Measurements from ENCODE around the gene CYLC1.

Gene CYLC1

GRCh38 chrX:83860846-83861245 is at the start of gene CYLC1:
Gene CYLC1, plus strand, starts transcription at chrX:83861146. Its CDS starts 37 bp downstream, at chrX:83861183.
- no peak for DNase-seq (ENCODE audit: low read depth in 2 of 2)

- DNase-seq (ENCODE audit: low read depth in 2 of 2) = no peak
Observed at GRCh38 chrX:83819304-83819703, 41.6 kb upstream of the CYLC1 start.

GRCh38 chrX:83829874-83830273 is 31.1 kb upstream of the CYLC1 start:
- no peak for DNase-seq (ENCODE audit: low read depth in 2 of 2)

GRCh38 chrX:83845397-83845796 is 15.5 kb upstream of the CYLC1 start:
- DNase-seq (ENCODE audit: low read depth in 2 of 2) = no peak

- DNase-seq (ENCODE audit: low read depth in 2 of 2) = no peak
Observed at GRCh38 chrX:83847339-83847738, 13.6 kb upstream of the CYLC1 start.

GRCh38 chrX:83888585-83888984 is 27.6 kb downstream of the CYLC1 start:
- no peak for DNase-seq (ENCODE audit: low read depth in 2 of 2)

- DNase-seq (ENCODE audit: low read depth in 2 of 2) = no peak
Observed at GRCh38 chrX:83892433-83892832, 31.5 kb downstream of the CYLC1 start.

GRCh38 chrX:83906921-83907320 is 46.0 kb downstream of the CYLC1 start:
- DNase-seq (ENCODE audit: low read depth in 2 of 2) = no peak

- DNase-seq (ENCODE audit: low read depth in 2 of 2) = no peak
Observed at GRCh38 chrX:83916525-83916924, 55.6 kb downstream of the CYLC1 start.

GRCh38 chrX:83934220-83934619 is 73.3 kb downstream of the CYLC1 start:
- no peak for DNase-seq (ENCODE audit: low read depth in 2 of 2)

All from activated CD8-positive, alpha-beta memory T cell treated with anti-CD3 and anti-CD28 coated beads for 4 hours (primary cell).